HG03342 (cell line): ENCODE measurements around the gene SHLD2.
A peak's percentile ranks its signal among the peaks of the same experiment; 100 is the strongest.
"Not testable (repeated sequence)": the region's sequence is repeated elsewhere in the genome, so short reads cannot be mapped to it uniquely, and the experiment has no call there.

Experiments
- ATAC-seq: cut with Tn5 transposase; IDR thresholded peaks from one replicate; pipeline ENCODE4 v1.9.1; 2021; ENCODE audit warnings: mild to moderate bottlenecking, moderate library complexity; ENCODE audit not compliant: unreplicated experiment

Gene SHLD2

DNA sequence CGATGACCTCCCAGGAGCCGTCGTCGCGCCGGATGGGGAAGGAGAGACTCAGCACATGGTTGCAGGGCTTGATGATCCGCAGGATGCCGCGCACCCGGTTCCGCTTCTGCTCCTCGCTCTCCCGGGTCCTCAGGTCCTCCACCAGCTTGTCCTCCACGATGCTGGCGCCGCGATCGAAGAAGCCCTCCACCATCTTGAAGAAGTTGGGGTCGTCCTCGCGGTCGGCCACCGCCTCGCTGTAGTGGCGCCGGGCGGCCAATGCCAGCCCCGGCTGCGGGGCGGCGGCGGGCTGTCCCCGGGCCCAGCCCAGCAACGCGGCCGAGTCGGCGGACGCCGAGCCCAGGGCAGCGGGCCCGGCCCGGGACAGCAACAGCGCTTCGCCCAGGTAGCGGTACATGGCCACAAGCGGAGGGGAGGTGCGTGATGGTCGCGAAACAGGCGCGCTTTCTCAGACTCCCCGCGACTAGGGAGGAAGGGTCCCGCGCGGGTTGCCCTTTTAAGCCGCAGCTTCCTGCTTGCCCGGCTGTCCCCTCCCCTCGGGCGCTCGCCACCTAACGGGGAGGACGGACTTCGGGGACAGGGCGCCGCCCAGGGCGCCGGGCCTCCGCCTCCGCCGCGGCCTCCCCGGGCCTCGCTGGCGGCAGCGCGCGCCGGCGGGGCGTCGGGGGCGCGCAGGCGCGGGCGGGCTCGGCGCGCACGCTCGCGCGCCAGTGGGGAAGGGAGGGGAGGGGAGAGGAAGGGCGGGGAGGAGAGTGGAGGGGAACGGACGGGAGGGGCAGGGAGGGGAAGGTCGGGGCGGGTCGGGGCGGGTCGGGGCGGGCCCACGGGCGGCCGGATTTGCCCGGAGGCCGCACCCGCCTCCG, at the start of gene SHLD2, which contains the start of gene GLUD1:
Gene SHLD2 (plus strand): TSS at position 834 of the 863 bp plus-strand sequence. CDS start 56,149 bp downstream, outside the sequence.
Gene GLUD1 (minus strand): TSS at position 471 of the 863 bp plus-strand sequence. CDS start 74 bp downstream, at position 397.
- ATAC-seq, result peak; percentile 59

GRCh38 chr10:87045434-87045938, 49.5 kb upstream of the SHLD2 start:
- no peak for ATAC-seq

DNA sequence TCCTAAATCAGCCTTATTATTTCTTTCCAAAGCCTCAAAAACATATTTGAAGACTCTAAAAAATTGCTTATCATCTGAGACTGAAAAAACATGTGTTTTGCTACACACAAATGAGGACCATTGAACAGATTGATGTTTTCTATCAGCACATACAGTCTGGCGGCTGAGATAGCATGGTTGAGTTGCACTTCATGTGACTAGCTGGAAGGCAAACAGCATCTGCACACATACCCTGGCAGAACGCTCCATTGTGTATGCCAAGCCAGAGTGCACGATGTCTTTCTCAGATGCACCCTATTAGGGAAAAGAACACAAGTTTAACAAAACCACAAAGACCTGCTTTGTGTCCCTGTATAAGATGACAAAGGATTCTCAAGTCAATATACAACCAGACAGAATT, 41.9 kb upstream of the SHLD2 start:
- ATAC-seq, result no peak

DNA sequence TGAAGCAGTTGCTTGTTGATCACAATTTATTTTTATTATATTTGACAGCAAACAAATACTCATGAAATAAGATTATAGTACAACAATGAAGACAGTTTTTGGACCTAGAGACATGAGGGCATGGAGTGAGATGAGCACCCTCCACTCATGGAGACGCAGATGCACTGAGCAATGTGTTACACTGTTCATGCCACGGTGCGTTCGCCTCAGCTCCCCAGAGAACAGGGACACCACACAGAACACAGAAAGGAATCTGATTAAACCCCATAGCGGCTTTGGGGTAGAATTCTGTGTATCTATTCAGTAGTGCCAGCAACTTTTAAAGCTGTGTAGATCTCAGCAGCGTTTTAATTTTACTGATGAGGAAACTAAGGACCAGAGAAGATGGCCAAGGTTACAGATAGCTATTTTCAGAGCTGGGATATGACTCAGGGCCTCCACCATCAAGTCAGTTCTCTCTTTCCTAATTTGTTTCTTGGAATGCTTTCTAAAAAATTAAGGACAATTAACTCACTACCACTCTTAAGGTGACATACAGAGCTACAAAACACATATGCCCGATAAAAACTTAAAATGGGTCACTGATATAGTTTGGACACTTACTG, 41.3 kb upstream of the SHLD2 start:
- no peak for ATAC-seq

DNA sequence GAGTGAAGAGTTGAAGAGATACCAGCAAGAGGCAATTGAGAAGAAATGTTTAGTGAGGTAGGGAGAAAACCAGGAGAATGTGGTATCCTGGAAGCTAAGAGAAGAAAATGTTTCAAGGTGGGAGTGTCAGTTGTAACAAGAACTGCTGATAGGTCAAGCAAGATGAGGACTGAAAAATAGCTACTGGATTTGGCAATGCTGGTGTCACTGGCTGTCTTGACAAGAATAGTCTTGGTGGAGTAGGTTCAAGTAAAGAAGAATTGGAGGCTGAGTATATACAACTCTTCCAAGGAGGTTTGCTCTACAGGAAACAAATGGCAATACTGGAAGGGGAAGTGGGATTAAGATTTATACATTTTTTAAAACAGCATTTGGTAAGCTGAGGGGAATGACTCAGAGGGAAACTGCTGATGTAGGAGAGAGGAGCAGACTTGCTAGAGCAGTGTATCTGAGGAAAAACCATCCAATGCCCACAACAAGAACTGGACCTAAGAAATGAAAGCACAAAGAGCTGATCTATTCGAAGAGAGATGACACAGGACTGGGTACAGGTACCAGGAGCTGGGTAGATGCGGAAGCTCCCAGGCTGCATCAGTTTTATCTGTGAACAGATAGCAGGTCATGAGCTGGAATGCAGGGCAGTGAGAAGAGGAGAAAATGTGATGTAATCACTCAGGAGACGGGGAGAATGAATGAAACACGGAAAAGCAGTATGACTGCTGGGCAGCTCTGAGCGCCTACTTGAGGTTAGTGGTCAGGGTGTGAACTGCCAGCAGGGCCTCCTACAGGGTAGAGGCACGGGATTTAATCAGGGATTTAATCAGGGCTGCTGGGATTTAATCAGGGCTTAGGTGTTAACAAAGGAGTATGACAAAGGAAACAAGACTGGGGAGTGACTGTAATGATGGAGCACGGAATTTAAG, 40.4 kb upstream of the SHLD2 start:
- ATAC-seq, result no peak

- ATAC-seq, result no peak
Measured at GRCh38 chr10:87058171-87058570, 36.8 kb upstream of the SHLD2 start.

DNA sequence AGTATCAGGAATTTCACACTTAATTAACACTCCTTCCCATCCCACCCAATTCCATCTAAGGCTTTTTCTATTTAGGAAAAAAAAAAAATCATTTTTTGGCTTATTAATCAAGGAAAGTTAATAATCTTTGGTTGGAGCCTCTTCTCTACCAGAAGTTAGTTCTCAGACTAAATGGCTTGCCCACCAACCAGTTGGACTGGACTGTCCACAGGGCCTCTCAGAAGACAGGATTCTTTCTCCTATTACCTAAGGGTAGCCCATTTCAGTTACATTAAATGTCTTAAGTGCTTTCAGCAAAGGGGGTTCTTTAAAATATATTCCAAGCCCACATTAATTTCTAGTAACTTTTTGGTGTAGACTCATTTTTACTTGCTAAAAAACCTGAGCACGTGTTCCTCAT, 35.6 kb upstream of the SHLD2 start:
- no peak for ATAC-seq

- no peak for ATAC-seq
Measured at GRCh38 chr10:87060280-87060928, 34.6 kb upstream of the SHLD2 start.

- ATAC-seq, result no peak
Measured at GRCh38 chr10:87064651-87065050, 30.4 kb upstream of the SHLD2 start.

GRCh38 chr10:87066178-87066577, 28.8 kb upstream of the SHLD2 start:
- ATAC-seq, result no peak

DNA sequence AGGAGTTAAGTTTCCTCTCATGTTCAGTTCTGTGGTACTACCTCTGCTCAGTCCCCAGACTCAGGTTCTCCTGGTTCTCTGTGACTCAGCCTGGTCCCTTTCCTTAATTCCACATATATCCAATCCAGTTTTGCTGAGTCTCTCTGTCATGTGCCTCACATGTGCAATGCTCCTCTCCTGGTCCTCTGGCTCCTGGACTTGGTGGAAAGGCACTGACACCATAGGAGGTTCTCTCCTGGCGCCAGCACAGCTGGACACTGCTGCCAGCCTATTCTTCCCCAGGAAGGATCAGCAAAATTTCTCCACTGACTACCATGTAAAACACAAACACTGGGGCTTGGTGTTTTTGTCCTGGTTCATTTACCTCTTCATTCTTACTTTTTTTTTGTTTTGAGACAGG, 28.1 kb upstream of the SHLD2 start:
- ATAC-seq, result no peak

DNA sequence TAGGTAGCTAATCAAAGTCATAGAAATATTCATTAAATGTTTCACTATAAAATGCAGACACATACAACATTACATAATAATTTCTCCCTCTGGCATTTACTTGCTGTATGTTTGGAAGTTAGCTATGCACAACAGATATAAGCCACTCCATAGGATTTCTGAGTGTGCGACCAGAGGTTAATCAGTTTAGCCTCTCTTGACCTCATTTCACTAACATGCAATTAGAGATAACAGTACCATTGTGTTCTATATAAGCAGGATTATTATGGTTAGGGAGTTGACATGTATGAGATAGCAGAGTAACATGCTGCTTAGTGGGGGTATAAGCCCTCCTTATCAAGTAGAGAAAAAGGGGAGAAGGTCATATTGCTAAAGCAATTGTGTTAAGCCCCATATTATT, 26.7 kb upstream of the SHLD2 start:
- no peak for ATAC-seq

- ATAC-seq, result no peak
Measured at GRCh38 chr10:87072449-87072848, 22.6 kb upstream of the SHLD2 start.

- not testable (repeated sequence) for ATAC-seq
Measured at GRCh38 chr10:87076421-87076820, 18.6 kb upstream of the SHLD2 start.

DNA sequence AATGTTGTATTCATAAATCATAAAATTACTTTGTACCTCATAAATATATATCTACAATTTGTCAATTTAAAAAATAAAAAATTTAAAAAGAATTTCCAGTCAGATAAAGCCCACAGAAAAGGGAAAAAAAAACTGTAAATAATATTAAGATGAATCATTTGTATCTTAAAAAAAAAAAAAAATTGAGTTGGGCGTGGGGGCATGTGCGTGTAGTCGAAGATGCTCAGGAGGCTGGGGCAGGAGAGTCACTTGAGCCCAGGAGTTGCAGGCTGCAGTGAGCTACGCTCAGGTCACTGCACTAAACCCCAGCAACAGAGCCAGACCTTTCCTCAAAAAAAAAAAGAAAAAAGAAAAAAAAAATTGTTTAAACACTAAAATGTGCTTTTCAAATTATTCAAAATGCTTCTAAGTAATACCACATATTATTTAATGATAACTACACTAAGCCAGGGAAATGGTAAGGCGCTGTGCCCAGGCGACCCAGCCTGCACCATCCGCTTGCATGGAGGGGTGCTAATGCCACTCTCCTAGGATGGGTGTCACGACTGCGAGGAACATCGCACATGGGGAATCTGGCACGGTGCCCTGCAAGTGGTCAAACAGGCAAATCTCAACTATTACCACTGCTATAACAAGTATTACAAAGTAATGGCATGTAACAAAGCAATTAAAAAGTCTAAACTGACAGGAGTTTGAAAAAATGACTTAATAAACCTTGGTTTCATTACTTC, 15.7 kb upstream of the SHLD2 start:
- ATAC-seq, result no peak

DNA sequence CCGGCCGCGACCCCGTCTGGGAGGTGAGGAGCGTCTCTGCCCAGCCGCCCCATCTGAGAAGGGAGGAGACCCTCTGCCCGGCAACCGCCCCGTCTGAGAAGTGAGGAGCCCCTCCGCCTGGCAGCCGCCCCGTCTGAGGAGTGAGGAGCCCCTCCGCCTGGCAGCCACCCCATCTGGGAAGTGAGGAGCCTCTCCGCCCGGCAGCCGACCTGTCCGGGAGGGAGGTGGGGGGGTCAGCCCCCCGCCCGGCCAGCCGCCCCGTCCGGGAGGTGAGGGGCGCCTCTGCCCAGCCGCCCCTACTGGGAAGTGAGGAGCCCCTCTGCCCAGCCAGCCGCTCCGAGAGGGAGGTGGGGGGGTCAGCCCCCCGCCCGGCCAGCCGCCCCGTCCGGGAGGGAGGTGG, 14.4 kb upstream of the SHLD2 start:
- ATAC-seq, result not testable (repeated sequence)

GRCh38 chr10:87081574-87081973, 13.4 kb upstream of the SHLD2 start:
- not testable (repeated sequence) for ATAC-seq

- not testable (repeated sequence) for ATAC-seq
Measured at GRCh38 chr10:87082219-87082618, 12.8 kb upstream of the SHLD2 start.

GRCh38 chr10:87083576-87084290, 11.3 kb upstream of the SHLD2 start:
- peak; percentile 41 for ATAC-seq
